ENCODE measurements around the gene PLEKHA6.

PLEKHA6 gene

DNA sequence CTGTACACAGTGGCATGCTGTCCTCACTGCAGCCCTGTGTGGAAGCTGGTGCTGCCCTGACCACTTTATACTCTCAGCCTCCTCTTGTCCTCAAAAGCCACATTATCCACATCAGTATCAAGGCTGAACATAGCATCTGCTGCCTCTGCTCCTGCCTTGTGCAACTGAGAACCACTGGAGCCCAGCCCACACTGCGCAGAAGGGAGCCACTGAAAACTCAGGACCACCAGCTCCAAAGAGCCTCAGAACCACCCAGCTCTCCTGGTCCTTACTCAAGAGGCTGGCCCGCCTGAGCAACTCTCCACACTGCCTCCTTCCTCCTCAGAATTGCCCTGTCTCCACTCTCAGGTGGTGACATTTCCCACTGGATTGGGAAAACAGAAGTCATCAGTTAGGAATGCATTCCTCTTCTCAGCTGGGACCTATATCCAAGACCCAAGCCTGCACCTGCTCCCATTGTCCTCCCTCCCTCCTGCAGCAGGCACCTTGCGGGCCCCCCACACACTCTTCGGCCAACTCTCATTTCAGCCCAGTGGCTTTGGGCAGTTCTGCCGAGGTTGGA lies 156.4 kb downstream of the PLEKHA6 start:
- no peak for DNase-seq

GRCh38 chr1:204202481-204202880 lies 157.2 kb downstream of the PLEKHA6 start:
- DNase-seq: no peak

DNA sequence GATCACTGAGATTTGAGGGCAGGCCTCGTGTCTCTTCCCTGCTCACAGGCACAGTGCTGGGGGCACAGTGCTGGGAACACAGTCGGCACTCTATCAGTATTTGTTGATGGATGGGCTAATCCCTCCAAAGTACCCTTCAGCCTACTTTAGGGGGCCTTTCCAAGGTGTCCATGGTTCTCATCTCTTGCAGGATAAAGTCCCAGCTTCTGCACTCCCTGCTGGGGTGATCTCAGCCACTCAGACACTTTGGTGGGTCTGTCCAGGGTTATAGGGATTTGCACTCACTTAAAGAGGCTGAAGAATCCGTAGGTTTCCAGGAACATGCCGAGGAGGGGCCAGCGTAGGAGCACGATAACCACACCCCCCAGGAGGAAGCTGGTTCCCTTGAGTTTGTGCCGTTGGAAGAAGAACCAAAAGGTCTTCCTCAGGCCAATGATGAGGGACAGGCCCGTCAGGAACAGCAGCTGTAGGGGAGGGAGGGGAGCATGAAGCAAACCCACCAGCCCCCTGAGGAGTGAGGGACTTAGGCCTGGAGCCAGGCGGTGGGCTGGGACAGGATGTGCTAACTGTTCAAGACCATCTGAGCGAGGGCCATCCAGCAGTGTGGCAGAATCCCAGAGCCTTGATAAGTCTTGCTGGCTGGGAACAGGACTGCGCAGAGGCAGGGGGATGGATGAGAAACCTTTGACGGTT lies 158.2 kb downstream of the PLEKHA6 start:
- no peak for DNase-seq

- DNase-seq: no peak
Observed at GRCh38 chr1:204199579-204199978, 160.2 kb downstream of the PLEKHA6 start.

DNA sequence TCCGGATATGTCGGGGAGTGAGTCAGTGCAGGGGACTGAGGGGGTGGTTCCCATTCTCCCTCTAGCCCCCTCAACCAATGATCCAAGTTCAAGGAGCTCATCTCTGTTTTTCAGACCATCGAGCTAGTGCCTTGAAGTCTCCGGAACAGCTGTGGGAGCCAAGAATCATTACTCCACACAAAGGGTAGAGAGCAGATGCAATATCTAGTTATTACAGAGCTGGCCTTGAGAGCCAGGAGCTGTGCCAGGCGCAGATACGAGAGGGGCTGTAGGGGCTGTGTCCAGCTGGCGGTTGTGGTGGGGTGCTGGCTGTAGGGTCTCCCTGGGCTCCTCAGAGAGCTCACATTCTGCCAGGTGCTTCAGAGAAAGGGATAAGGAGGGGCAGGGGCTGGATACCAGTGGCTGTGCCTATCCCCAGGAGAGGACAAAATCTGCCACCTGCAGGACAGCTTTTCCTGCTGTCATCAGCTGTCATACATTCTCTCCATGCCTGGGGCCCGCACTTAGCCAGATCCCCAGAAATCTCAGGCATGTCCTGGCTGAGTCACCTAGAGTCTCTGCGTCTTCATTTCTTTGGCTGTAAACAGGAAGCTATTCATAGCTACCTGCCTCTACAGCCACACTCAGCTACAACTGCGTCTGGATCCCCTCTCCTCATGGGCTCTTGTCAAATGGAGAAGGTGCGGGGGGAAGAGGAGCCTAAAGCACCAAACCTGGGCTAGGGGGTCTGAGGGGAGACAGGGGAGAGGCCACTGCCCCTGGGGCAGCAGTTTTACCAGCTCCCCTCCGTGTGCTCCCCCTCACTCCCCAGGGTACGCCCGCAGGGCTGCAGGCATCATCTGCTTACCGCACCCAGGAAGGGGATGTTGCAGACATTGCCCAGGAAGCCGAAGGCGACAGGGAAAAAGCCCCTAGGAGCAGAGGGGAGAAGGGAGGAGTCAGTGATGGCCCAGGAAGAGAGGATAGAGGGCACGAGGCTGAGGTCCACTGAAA lies 161.1 kb downstream of the PLEKHA6 start:
- DNase-seq: no peak

GRCh38 chr1:204197068-204197467 lies 162.7 kb downstream of the PLEKHA6 start:
- no peak for DNase-seq

DNA sequence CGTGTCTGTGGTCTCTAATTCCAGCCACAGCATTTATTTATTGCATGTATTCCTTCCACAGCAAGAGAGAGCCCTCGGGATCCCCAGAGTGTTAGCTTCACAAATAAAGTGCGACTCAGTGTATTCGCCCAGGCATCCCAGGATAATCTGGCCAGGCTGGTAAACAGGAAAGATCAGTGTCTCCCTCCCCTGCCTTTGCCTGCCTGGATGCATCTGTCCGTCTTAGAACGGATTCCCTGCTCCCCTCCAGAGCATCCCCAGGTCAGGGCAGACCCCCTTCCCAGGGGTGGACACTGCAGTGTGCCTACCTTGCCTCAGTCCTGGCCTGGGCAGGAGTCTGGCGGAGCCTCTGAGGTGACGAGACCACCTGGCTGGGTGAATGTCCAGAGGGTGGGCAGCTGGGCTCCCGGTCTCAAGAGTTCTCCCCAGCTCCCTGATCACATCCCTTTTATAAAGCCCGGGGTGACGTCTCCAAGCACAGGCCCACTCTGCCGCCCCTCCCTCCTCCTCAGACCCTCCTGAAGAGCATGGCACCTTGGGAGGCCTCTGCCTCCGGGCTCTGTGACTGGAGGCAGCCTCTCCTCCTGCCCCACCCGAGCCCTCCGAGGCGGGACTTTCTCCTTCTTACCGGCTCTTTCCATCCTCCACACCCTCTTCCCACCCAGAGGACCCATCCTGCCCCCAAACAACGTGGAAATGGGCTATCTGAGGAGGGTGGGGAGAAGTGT lies 163.5 kb downstream of the PLEKHA6 start, which contains the start of gene KISS1:
KISS1 (minus strand) TSS at position 424 of the 728 bp plus-strand sequence. CDS start 3,615 bp downstream, outside the sequence.
- no peak for DNase-seq

- DNase-seq: no peak
Observed at GRCh38 chr1:204194771-204195170, 165.0 kb downstream of the PLEKHA6 start.

DNA sequence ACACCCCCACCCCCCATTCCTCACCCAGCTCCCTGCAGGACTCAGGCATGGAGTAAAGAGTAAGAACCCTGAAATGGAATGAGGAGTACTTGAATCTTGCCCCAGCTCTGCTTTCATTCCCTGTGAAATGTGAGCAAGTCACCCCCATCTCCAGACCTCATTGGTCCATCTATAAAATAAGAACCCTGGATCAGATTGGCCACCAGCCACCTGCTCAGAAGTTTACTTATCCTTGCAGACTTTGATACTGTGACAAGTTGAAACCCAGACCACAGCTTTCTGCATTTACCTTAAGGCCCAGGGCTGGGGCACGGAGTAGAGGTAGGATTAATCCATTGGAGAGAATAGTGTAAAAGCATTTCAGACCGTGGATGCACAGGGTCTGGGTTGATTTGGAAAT lies 165.6 kb downstream of the PLEKHA6 start:
- no peak for DNase-seq

GRCh38 chr1:204192589-204193352 lies 167.0 kb downstream of the PLEKHA6 start:
- DNase-seq: no peak

DNA sequence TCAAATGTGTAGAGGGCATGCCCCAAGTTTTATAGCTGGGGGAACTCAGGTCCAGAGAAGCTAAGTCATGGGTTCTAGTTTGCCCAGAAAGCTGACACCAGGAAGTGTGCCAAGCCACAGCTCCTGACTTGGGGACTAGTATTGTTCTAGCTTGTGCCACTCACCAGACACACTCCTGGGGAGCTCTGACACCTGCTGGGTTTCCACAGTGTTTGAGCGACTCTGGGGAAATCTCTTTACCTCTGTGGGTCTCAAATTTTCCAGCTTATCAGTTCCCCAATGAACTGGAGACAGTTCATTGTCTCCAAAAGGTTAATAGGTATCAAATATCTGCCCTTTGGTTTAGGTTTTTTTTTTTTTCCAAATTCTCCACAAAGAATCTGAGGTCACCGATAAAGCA lies 167.7 kb downstream of the PLEKHA6 start:
- DNase-seq: no peak

DNA sequence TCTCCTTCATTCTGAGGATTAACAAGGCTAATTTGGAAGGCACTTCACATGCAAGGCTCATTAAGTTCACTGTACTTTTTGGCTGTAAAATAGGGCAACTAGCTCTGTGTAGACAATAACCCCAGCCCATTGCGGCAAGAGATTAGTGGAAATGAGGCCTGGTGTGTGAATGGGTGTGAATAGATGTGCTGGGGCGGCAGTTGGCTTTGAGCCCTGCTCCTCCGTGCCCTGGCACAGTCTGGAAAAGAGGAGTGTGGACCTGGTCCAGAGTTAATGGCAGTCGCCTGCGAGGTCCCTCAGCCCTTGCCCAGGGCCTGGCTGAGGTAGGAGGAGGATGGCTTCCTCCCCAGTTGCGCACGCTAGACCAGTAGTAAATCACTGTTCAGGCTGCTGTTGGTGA lies 168.3 kb downstream of the PLEKHA6 start:
- no peak for DNase-seq

GRCh38 chr1:204190212-204191211 lies 169.2 kb downstream of the PLEKHA6 start:
- peak; percentile 72 for DNase-seq

DNA sequence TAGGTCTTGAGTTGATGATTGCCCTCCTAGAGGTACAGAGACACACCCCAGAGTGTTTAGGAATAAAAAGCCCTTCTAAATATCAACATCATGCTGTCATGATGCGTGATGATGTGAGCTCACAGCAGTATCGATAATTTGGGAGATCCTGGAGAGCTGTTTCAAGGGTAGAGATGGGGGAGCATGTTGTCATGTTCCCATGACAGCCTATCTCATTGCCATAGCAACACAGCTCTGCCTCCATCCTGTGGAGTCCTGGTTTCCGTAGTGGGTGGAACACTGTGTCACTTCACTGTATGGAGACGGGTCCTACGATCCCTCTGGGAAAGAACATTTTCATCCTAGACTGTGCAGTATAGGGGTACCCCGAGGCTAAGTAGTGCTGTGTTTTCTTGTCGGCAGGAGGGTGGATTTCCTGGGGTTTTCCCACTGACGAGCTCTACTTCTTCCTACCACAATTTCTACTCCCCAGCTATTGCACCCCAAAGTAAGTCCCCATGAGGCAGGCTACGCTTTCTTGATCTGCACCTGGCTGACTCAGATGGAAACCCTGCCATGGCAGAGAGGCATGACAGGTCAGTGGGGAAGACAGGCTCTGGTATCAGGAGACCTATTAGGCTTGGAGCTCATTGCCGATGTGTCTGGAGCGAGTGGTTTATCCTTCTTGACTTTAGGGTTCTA lies 170.6 kb downstream of the PLEKHA6 start:
- no peak for DNase-seq

DNA sequence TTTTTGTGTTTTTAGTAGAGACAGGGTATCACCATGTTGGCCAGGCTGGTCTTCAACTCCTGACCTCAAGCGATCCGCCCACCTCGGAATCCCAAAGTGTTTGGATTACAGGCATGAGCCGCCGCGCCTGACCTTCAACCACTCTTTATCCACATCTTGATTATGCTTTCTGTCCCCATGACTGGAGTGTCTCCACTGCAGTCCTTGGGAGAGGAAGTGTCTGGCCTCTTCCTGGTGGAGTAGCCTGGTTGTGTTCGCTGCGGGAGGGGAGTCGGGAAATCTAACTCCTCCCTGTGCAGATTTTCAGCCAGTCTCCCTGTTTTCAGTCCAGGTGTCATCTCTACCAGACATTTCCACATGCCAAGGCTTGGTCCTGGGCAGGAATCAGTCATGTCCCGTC lies 173.1 kb downstream of the PLEKHA6 start:
- DNase-seq: no peak

GRCh38 chr1:204181116-204181515 lies 178.6 kb downstream of the PLEKHA6 start:
- DNase-seq: no peak

DNA sequence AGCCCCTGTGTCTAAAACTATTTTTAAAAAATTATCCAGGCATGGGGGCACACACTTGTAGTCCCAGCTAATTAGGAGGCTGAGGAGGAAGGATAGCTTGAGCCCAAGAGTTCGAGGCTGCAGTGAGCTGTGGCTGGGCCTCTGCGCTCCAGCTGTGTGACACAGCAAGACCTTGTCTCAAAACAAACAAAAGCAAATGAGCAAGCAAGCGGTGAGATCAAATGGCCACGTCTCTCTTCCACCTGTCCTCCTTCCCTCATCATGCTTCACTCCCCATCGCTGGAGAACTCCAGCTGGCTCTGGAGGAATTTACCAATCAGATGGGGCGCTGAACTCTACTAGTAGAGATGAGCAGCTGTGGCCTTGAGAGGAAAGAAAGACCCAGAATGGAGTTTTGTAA lies 179.6 kb downstream of the PLEKHA6 start:
- DNase-seq: peak; percentile 57

GRCh38 chr1:204178487-204179281 lies 181.0 kb downstream of the PLEKHA6 start:
- DNase-seq: no peak

- no peak for DNase-seq
Observed at GRCh38 chr1:204177133-204177532, 182.6 kb downstream of the PLEKHA6 start.

All from NCI-H510A treated with DMSO at 0.1 percent for 48 hours (cell line).